HG03064 (cell line): ENCODE results near the gene DAB2IP.

Experiments
- ATAC-seq: cut with Tn5 transposase; IDR thresholded peaks from one replicate; pipeline ENCODE4 v1.9.1; 2021; ENCODE audit warnings: low read depth; ENCODE audit not compliant: unreplicated experiment

The DAB2IP gene

GRCh38 chr9:121718501-121718900, 67.1 kb downstream of the DAB2IP start:
- no peak for ATAC-seq

GRCh38 chr9:121720311-121721057, 69.0 kb downstream of the DAB2IP start:
- ATAC-seq = no peak

GRCh38 chr9:121721058-121721350, 69.6 kb downstream of the DAB2IP start:
- ATAC-seq = no peak

- ATAC-seq = no peak
Measured at GRCh38 chr9:121721770-121722169, 70.3 kb downstream of the DAB2IP start.

- ATAC-seq = no peak
Measured at GRCh38 chr9:121725008-121725775, 73.8 kb downstream of the DAB2IP start.

- no peak for ATAC-seq
Measured at GRCh38 chr9:121727295-121728020, 76.0 kb downstream of the DAB2IP start.

GRCh38 chr9:121728916-121729315, 77.5 kb downstream of the DAB2IP start:
- ATAC-seq = no peak

GRCh38 chr9:121729769-121730562, 78.5 kb downstream of the DAB2IP start:
- ATAC-seq = no peak

- no peak for ATAC-seq
Measured at GRCh38 chr9:121731090-121731489, 79.7 kb downstream of the DAB2IP start.

- ATAC-seq = no peak
Measured at GRCh38 chr9:121731919-121732318, 80.5 kb downstream of the DAB2IP start.

GRCh38 chr9:121732389-121732788, 81.0 kb downstream of the DAB2IP start:
- no peak for ATAC-seq

- no peak for ATAC-seq
Measured at GRCh38 chr9:121732886-121733285, 81.5 kb downstream of the DAB2IP start.

- ATAC-seq = no peak
Measured at GRCh38 chr9:121734465-121734864, 83.0 kb downstream of the DAB2IP start.

GRCh38 chr9:121735065-121735792, 83.8 kb downstream of the DAB2IP start:
- no peak for ATAC-seq

GRCh38 chr9:121735793-121736770, 84.6 kb downstream of the DAB2IP start:
- ATAC-seq = no peak

- no peak for ATAC-seq
Measured at GRCh38 chr9:121736934-121737462, 85.6 kb downstream of the DAB2IP start.

- ATAC-seq = no peak
Measured at GRCh38 chr9:121737481-121737931, 86.1 kb downstream of the DAB2IP start.

- ATAC-seq = no peak
Measured at GRCh38 chr9:121738411-121738810, 87.0 kb downstream of the DAB2IP start.

GRCh38 chr9:121738968-121739367, 87.5 kb downstream of the DAB2IP start:
- no peak for ATAC-seq
